Left ventricle myocardium inferior (tissue), 1 donor: ENCODE measurements around the gene KCNH2. TPM values are rescaled to one million over a fixed set of nuclear protein-coding genes. Genes with fewer than 3 reads are reported as not detected.

Source experiments
- DNase-seq: peaks from one replicate; pipeline ENCODE4 v3.0.0-alpha.2; 2020
- H3K27ac ChIP-seq: fragments of 200-600 bp; replicated peaks from 2 replicates; pipeline ENCODE4 v1.8.0; 2021
- H3K27me3 ChIP-seq: fragments of 200-600 bp; 2 replicates; pipeline ENCODE4 v1.8.0; 2021; ENCODE audit warnings: low read depth
- H3K36me3 ChIP-seq: fragments of 200-600 bp; 2 replicates; pipeline ENCODE4 v1.8.0; 2021
- H3K4me1 ChIP-seq: fragments of 200-600 bp; 2 replicates; pipeline ENCODE4 v1.8.0; 2021
- H3K4me3 ChIP-seq: fragments of 200-600 bp; 2 replicates; pipeline ENCODE4 v1.8.0; 2021; ENCODE audit warnings: mild to moderate bottlenecking, moderate library complexity
- H3K9me3 ChIP-seq: fragments of 200-600 bp; replicated peaks from 2 replicates; pipeline ENCODE4 v1.8.0; 2021
- intact Hi-C: fragments of 100-400 bp; cut with micrococcal nuclease; formaldehyde crosslinking; loops from one replicate; pipeline ENCODE4 v1.11.0; 2022
- total RNA-seq: library from RNA; stranded (reverse); fragmentation: NEBNext Ultra II Directional; extraction: Animal tissue kit (Norgen Biotek cat#: 25700); gene quantifications from one replicate; pipeline ENCODE4 v1.2.1, GENCODE V29; 2021
- TF ChIP-seq, protein P1 (sequence below): fragments of 200-600 bp; IDR thresholded peaks from 2 replicates; pipeline ENCODE4 v1.8.0; 2021; ENCODE audit warnings: antibody characterized with exemption, mild to moderate bottlenecking, borderline replicate concordance
- donor health status: DM: no; HTN: yes; CAD: no; lungs with severe emphysema.

Gene KCNH2
- total RNA-seq, 1 donor from 2014 or later, result 94.1 TPM

DNA sequence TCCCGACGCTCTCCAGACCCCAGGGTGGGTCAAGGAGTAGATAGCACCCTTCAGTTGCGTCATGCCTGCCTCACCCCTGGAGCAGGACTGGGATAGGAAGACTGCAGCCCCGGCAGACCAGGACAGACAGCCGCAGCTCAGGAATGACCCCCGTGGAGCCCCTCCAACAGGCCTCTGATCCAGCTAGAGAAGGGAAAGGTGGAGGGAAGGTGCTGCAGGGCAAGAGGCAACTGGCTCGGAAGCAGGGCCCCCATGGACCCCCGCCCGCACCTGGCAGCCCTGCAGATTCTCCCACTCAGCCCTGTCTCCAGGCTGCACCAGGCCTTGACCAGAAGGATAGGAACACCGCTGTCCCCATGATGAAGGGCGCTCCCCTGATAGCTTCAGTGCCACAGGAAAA lies 7.7 kb downstream of the KCNH2 start:
- Histone ChIP-seq H3K4me3 (peak overlapping the region; percentile 43), H3K9me3 (no peaks in the 10 kb centered on the region), H3K36me3 (no peaks in the 10 kb centered on the region), H3K27ac (peak overlapping the region; percentile 96), H3K27me3 (peaks cover 74% of the 10 kb centered on the region), H3K4me1 (peaks cover 97% of the 10 kb centered on the region)
- intact Hi-C loops, result no loop called here
- TF ChIP-seq, protein P1, sequence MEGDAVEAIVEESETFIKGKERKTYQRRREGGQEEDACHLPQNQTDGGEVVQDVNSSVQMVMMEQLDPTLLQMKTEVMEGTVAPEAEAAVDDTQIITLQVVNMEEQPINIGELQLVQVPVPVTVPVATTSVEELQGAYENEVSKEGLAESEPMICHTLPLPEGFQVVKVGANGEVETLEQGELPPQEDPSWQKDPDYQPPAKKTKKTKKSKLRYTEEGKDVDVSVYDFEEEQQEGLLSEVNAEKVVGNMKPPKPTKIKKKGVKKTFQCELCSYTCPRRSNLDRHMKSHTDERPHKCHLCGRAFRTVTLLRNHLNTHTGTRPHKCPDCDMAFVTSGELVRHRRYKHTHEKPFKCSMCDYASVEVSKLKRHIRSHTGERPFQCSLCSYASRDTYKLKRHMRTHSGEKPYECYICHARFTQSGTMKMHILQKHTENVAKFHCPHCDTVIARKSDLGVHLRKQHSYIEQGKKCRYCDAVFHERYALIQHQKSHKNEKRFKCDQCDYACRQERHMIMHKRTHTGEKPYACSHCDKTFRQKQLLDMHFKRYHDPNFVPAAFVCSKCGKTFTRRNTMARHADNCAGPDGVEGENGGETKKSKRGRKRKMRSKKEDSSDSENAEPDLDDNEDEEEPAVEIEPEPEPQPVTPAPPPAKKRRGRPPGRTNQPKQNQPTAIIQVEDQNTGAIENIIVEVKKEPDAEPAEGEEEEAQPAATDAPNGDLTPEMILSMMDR, result no peak
- DNase-seq, result no peak

DNA sequence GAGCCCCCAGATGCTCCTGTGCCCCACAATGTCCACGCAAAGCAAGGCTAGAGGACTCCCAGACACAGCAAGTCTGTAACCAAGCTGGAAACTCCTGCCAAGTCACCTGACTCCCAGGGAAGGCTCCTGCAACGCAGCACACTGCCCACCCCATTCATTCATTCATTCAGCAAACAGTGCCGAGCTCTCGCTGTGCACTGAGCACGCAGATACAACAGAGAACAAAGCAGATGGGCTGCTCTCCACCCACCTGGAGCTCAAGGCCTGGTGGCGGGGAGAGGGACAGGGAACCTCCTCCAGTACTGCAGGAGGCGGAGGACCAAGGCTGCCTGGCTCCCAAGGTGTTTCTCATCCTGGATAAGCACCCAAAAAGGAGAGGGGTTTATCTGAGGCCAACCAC lies 8.6 kb downstream of the KCNH2 start:
- TF ChIP-seq, protein P1, result no peak
- DNase-seq, result no peak

DNA sequence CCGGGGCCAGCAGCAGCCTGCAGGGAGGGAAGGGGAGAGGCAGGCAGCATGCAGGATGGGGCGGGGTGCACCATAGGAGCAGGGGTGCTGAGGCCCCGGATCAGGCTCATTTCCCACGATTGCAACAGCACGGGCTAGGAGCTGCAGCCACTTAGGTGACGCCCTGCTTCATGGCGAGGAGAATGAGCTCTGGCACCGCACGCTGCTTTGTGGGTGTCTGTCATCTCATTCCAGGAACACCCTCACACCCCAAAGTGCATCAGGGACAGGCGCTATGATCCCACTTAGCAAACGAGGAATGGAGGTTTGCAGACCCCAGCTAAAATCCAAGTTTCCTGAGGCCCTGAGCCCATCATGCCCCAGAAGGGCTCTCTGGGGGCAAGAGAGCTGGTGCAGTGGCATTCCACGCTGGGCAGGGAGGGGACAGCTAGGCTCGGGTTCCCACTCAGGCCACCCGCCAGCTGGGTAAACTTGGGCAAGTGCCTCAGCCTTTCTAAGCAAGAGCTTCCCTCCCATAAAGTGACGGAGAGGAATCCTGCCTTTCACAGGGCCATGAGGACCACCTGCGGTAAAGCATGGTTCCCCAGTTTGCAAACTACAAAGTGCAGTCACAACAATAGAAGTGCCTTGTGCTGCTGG lies 9.3 kb downstream of the KCNH2 start:
- H3K9me3 ChIP-seq, result no peaks in the 10 kb centered on the region
- no peak for DNase-seq
- peaks cover 67% of the 10 kb centered on the region for H3K27me3 ChIP-seq
- H3K36me3 ChIP-seq, result no peaks in the 10 kb centered on the region
- intact Hi-C loops, result no loop called here
- TF ChIP-seq, protein P1, result no peak
- H3K27ac ChIP-seq, result peak overlapping the region; percentile 96
- peak overlapping the region; percentile 21 for H3K4me3 ChIP-seq
- H3K4me1 ChIP-seq, result peaks cover 97% of the 10 kb centered on the region

More for the DNA sequence above, 8.6 kb downstream of the KCNH2 start:
- Histone ChIP-seq H3K36me3 (no peaks in the 10 kb centered on the region), H3K9me3 (no peaks in the 10 kb centered on the region), H3K27me3 (peaks cover 69% of the 10 kb centered on the region), H3K4me1 (peaks cover 97% of the 10 kb centered on the region), H3K4me3 (no peak overlapping the region), H3K27ac (peak overlapping the region; percentile 96)
- intact Hi-C loops, result no loop called here

DNA sequence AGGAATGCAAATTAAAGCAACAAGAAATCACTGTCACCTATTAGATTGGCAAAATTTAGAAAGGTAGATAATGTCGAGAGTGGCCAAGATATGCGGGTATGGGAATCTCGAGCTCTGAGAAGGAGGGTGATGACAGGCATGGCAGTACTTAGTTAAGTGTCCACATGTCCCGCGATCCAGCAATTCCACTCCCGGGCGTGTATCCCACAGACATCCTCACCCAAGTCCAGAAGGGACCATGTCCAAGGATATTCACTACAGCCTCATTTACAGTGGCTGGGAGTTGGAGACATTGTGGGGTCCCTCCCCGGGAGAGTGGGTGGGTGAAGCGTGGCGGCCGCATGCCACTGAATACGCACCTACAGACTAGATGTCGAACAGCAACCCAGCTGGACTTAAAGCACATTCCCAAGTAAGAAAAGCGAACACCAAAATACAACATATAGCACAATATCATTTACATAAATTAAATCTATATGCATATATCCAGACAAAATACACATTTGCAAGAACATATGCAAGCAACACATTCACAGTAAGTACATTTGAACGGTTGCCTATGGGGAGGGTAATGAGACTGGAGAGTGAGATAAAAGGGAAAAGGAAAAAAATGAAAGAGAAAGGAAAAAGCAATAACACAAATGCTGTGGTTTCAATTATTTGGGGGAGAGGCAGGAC lies 9.9 kb downstream of the KCNH2 start:
- TF ChIP-seq, protein P1, result no peak
- DNase-seq, result peak; percentile 57
- Histone ChIP-seq H3K36me3 (no peaks in the 10 kb centered on the region), H3K9me3 (no peaks in the 10 kb centered on the region), H3K4me1 (peaks cover 97% of the 10 kb centered on the region), H3K27me3 (peaks cover 66% of the 10 kb centered on the region), H3K4me3 (peak overlapping the region; percentile 21), H3K27ac (peak overlapping the region; percentile 96)
- intact Hi-C loops, result no loop called here

DNA sequence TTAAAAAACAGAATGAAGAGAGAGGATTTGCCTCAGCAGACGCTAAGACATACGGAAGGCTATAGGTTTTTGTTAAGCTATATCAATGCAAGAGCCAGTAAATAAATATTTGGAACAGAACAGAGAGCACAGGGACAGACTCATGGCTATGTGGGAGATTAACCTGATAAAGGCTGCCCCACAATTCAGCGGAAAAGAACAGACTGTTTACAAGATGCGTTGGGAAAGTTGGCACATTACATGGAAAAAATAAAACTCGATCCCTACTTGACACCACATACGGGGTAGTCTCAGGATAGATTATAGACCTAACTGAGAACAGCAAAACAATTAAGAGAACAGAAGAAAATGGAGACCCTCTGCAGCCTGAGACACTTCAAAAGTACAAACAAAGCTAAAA lies 10.8 kb downstream of the KCNH2 start:
- intact Hi-C loops, result no loop called here
- Histone ChIP-seq H3K4me1 (peaks cover 97% of the 10 kb centered on the region), H3K27ac (peak overlapping the region; percentile 96)

More for the DNA sequence above, 10.8 kb downstream of the KCNH2 start:
- Histone ChIP-seq H3K9me3 (no peaks in the 10 kb centered on the region), H3K4me3 (peak overlapping the region; percentile 4), H3K36me3 (no peaks in the 10 kb centered on the region), H3K27me3 (peaks cover 75% of the 10 kb centered on the region)
- no peak for DNase-seq
- TF ChIP-seq, protein P1, result no peak
